Fibroblast of the aortic adventitia (primary cell): ENCODE data around the gene UEVLD. TPM values are rescaled to one million over a fixed set of nuclear protein-coding genes. Genes with fewer than 3 reads are reported as not detected.

Experiments
- DNase-seq: peaks from one replicate; pipeline ENCODE4 v3.0.0-alpha.2; 2010; ENCODE audit warnings: low read depth
- H3K4me3 ChIP-seq: 2 replicates; pipeline ENCODE4 v1.5.1; 2011; ENCODE audit warnings: low read depth, mild to moderate bottlenecking, control low read depth, low read length, moderate library complexity
- total RNA-seq: library from RNA; depleted of rRNA; stranded (reverse); fragments of >200 nt; gene quantifications from 2 replicates; pipeline ENCODE4 v1.2.3, GENCODE V29; 2012; ENCODE audit warnings: low replicate concordance
- TF ChIP-seq, protein P1 (sequence below): IDR thresholded peaks from 2 replicates; pipeline ENCODE4 v1.5.1; 2011; ENCODE audit warnings: mild to moderate bottlenecking, low read length, control low read depth, inconsistent platforms; ENCODE audit not compliant: insufficient read depth

Gene UEVLD
- total RNA-seq: 6.1 and 35.2 TPM in 2 replicates

- TF ChIP-seq, protein P1, sequence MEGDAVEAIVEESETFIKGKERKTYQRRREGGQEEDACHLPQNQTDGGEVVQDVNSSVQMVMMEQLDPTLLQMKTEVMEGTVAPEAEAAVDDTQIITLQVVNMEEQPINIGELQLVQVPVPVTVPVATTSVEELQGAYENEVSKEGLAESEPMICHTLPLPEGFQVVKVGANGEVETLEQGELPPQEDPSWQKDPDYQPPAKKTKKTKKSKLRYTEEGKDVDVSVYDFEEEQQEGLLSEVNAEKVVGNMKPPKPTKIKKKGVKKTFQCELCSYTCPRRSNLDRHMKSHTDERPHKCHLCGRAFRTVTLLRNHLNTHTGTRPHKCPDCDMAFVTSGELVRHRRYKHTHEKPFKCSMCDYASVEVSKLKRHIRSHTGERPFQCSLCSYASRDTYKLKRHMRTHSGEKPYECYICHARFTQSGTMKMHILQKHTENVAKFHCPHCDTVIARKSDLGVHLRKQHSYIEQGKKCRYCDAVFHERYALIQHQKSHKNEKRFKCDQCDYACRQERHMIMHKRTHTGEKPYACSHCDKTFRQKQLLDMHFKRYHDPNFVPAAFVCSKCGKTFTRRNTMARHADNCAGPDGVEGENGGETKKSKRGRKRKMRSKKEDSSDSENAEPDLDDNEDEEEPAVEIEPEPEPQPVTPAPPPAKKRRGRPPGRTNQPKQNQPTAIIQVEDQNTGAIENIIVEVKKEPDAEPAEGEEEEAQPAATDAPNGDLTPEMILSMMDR: no peak
- H3K4me3 ChIP-seq: peak within 1 kb of the TSS; percentile 100
Observed at GRCh38 chr11:18588297-18589252, at the start of gene UEVLD. Gene UEVLD (minus strand): TSS chr11:18588734. CDS start chr11:18588654, 80 bp downstream.

DNA sequence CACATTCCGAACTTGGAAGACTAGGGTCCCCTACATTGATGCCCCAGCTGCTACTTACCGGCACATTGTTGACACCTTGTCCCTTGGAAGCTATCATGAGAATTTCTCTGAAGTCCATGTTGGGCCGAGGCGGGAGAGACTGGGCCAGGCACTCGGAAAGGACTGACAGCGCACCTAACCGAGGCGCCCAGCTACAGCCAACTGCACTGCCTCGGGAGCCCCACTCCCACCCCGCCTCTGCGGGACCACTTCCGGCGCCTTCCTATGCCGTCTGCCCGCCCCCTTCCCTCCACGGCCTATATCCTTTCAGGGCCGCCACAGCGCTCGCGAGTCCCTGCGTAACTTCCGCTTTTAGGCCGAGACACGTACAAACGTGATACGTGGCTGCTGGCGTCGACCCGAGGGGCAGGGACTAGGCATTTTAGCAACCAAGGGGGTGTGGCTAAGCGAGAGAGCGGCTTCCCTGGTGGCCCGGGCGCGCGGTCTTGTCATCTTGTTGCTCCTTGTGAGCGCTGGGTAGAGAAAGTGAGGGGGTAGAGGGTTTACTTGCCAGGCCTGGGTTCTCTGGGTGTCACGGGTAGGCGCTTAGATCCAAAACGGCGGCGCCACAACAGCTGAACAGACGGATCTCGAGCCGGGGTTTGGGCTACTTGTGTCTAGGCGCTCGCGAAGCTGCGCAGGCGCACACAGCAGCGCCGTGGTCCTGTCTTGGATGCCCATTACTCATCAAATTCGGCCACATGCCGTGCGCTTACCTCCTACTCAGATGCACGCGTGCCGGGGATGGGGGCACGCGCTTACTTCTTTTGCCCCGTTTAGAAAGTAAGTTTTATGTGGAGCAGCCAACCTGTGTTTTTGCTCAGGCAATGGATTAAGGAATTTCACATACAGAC lies 45.9 kb upstream of the UEVLD start, which contains the start of gene SPTY2D1:
Gene SPTY2D1, minus strand, starts transcription at position 203 of the 893 bp plus-strand sequence. Its CDS starts 85 bp downstream, at position 118.
- TF ChIP-seq, protein P1: peak; percentile 25
- peak; percentile 99 for DNase-seq
- H3K4me3 ChIP-seq: peak within 1 kb of the TSS; percentile 99

More at GRCh38 chr11:18588297-18589252, at the start of gene UEVLD:
- DNase-seq: peak; percentile 89

DNA sequence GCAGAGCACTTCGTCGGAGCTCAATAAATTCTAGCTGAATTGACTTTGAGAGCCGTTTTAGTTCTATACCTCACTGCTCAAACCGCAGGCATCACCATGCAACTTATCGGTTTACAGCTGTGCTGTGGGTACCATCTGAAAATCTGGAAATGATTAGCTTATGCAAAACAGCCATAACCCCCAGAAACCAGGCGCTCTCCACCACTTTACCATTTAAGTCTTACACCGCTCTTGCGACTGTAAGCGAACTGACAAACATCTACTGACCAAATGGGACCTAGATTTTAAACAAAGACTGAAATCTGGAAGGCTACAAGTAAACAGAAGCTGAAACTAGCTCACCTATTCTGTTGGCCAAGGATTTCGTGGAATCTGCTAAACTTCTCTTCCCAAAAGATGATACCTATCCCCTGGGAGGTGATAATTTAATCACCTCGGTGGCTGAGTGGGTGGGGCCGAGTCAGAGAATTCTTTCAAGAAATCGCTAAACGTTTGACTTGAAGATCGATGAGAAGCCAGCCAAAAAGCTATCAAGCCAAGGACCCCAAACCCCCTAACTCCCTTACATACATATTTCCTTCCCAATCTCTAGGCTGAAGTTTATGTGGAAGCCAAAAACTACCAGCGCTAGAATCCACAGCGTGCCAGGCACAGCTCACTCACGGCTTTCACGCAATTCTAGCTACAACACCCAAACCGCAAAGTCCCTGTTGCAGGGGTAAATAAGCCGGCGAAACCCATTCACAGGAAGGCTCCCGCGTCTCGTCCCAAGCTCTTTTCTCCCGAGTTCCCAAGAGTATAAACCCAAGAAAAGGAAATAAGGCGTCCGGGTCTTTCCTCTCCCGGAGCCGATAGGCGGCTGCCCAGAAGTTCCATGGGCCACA lies 45.0 kb upstream of the UEVLD start:
- peak; percentile 53 for DNase-seq
- TF ChIP-seq, protein P1: no peak
- peak overlapping the region; percentile 99 for H3K4me3 ChIP-seq

- peak overlapping the region; percentile 99 for H3K4me3 ChIP-seq
- TF ChIP-seq, protein P1: no peak
- no peak for DNase-seq
Observed at GRCh38 chr11:18632841-18633240, 44.3 kb upstream of the UEVLD start.

GRCh38 chr11:18624161-18624560 lies 35.6 kb upstream of the UEVLD start:
- H3K4me3 ChIP-seq: no peak overlapping the region
- peak; percentile 44 for DNase-seq
- TF ChIP-seq, protein P1: no peak
